OCI-LY1 (cell line): Measurements from ENCODE around the gene RNF114.

ENCODE experiments used
- H2AFZ ChIP-seq: fragments of 200-600 bp; sonication (generic), shearing (Covaris generic); 2 replicates; pipeline ENCODE4 v1.6.0; 2014; ENCODE audit warnings: antibody characterized with exemption, mild to moderate bottlenecking, low read length
- H3F3A ChIP-seq: fragments of 200-600 bp; sonication (generic), shearing (Covaris generic); 2 replicates; pipeline ENCODE4 v1.6.0; 2014; ENCODE audit warnings: mild to moderate bottlenecking, antibody characterized with exemption, low read length, moderate library complexity; ENCODE audit not compliant: insufficient read depth
- H3K27ac ChIP-seq: fragments of 200-600 bp; sonication (generic); 2 replicates; pipeline ENCODE4 v1.5.1; 2014; ENCODE audit warnings: low read length, mixed run types, mild to moderate bottlenecking, low read depth; ENCODE audit not compliant: poor library complexity, severe bottlenecking
- H3K27me3 ChIP-seq: fragments of 200-600 bp; sonication (generic); 2 replicates; pipeline ENCODE4 v1.6.0; 2014; ENCODE audit warnings: antibody characterized with exemption, mild to moderate bottlenecking, low read length, moderate library complexity; ENCODE audit not compliant: insufficient read depth
- H3K36me3 ChIP-seq: fragments of 200-600 bp; sonication (generic); 2 replicates; pipeline ENCODE4 v1.6.1; 2014; ENCODE audit warnings: mild to moderate bottlenecking, antibody characterized with exemption, low read length, moderate library complexity, mixed read lengths; ENCODE audit not compliant: insufficient read depth
- H3K4me1 ChIP-seq: fragments of 200-600 bp; sonication (generic); 2 replicates; pipeline ENCODE4 v1.5.1; 2014; ENCODE audit warnings: mild to moderate bottlenecking, low read length, moderate library complexity; ENCODE audit not compliant: insufficient read depth, severe bottlenecking
- H3K4me2 ChIP-seq: fragments of 200-600 bp; sonication (generic), shearing (Covaris generic); 2 replicates; pipeline ENCODE4 v1.6.1; 2014; ENCODE audit warnings: low read length
- H3K4me3 ChIP-seq: fragments of 200-600 bp; sonication (generic); 2 replicates; pipeline ENCODE4 v1.5.1; 2014; ENCODE audit warnings: low read length, low read depth, mild to moderate bottlenecking, mixed read lengths; ENCODE audit not compliant: poor library complexity, severe bottlenecking
- H3K79me2 ChIP-seq: fragments of 200-600 bp; shearing (Covaris generic); 2 replicates; pipeline ENCODE4 v1.6.1; 2016; ENCODE audit warnings: mixed run types, low read length, mixed read lengths; ENCODE audit not compliant: insufficient read depth
- H3K9ac ChIP-seq: fragments of 200-600 bp; sonication (generic), shearing (Covaris generic); 2 replicates; pipeline ENCODE4 v1.6.1; 2014; ENCODE audit warnings: mild to moderate bottlenecking, low read length, mixed read lengths
- H3K9me2 ChIP-seq: fragments of 200-600 bp; sonication (generic), shearing (Covaris generic); 2 replicates; pipeline ENCODE4 v1.6.1; 2014; ENCODE audit warnings: low read depth, mild to moderate bottlenecking, low read length, mixed read lengths
- H3K9me3 ChIP-seq: fragments of 200-600 bp; shearing (Covaris generic); 2 replicates; pipeline ENCODE4 v1.6.1; 2014; ENCODE audit warnings: low read length, mixed read lengths
- H4K20me1 ChIP-seq: fragments of 200-600 bp; sonication (generic), shearing (Covaris generic); 2 replicates; pipeline ENCODE4 v1.6.0; 2016; ENCODE audit warnings: mild to moderate bottlenecking, low read length; ENCODE audit not compliant: insufficient read depth
- EZH2 ChIP-seq: fragments of 200-600 bp; sonication (generic), shearing (Covaris generic); IDR thresholded peaks from 2 replicates; pipeline ENCODE4 v1.8.0; 2017; ENCODE audit warnings: borderline replicate concordance, mixed run types, mild to moderate bottlenecking, antibody characterized with exemption, low read length, moderate library complexity, mixed read lengths
- TF ChIP-seq, protein P1 (sequence below): fragments of 200-600 bp; sonication (generic), shearing (Covaris generic); IDR thresholded peaks from 2 replicates; pipeline ENCODE4 v1.5.1; 2017; ENCODE audit warnings: mild to moderate bottlenecking, antibody characterized with exemption, low read length, moderate library complexity, mixed read lengths

RNF114 gene

DNA sequence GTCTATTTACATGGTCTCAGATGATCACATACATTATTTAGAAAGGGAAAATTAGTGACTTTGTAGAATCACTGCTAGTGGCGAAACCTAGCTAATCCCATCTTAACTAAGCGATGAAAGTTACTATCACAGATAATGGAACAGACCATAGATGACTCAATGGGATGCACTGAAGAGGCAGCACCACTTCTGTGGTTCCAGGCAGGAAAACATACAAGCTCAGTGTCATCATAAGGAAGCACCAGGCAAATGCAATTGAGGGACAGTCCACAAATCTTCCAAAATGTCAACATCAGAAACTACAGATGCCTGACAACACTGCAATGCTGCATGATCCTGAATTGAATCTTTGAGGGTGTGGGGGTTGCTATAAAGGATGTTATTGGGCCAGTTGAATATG lies 30.7 kb downstream of the RNF114 start:
- Histone ChIP-seq H3K4me3 (no peak overlapping the region), H3F3A (no peaks in the 10 kb centered on the region), H3K4me2 (no peak overlapping the region), H3K9me3 (no peaks in the 10 kb centered on the region), H3K36me3 (no peaks in the 10 kb centered on the region; the same call in 1 of the 2 replicates), H3K79me2 (no peaks in the 10 kb centered on the region), H3K9ac (no peak overlapping the region), H2AFZ (no peak overlapping the region), H4K20me1 (no peaks in the 10 kb centered on the region), H3K27ac (no peak overlapping the region), H3K4me1 (no peaks in the 10 kb centered on the region), H3K9me2 (no peaks in the 10 kb centered on the region), H3K27me3 (no peaks in the 10 kb centered on the region)
- TF ChIP-seq, protein P1, sequence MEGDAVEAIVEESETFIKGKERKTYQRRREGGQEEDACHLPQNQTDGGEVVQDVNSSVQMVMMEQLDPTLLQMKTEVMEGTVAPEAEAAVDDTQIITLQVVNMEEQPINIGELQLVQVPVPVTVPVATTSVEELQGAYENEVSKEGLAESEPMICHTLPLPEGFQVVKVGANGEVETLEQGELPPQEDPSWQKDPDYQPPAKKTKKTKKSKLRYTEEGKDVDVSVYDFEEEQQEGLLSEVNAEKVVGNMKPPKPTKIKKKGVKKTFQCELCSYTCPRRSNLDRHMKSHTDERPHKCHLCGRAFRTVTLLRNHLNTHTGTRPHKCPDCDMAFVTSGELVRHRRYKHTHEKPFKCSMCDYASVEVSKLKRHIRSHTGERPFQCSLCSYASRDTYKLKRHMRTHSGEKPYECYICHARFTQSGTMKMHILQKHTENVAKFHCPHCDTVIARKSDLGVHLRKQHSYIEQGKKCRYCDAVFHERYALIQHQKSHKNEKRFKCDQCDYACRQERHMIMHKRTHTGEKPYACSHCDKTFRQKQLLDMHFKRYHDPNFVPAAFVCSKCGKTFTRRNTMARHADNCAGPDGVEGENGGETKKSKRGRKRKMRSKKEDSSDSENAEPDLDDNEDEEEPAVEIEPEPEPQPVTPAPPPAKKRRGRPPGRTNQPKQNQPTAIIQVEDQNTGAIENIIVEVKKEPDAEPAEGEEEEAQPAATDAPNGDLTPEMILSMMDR, result no peak
- TF ChIP-seq EZH2, result no peak

DNA sequence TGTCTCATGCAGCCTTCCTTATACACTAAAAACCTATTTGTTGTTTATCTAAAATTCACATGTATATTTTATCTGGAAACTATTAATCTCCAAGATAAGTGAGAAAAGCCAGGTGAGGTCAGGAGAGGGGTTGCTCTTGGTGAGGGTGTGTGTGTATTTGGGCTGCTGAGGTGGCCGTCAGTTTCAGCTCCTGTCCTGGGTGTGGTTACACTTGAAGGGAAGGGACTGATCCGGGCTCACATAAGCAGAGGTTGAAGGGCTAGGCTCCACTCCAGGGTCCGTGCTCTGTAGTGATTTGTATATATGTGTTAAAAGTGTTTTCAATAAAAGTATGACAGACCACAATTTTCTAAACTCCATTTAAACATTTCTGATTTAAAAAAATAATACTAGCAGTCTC lies 33.0 kb downstream of the RNF114 start:
- Histone ChIP-seq H3K4me1 (no peaks in the 10 kb centered on the region), H2AFZ (no peak overlapping the region), H3K9ac (no peak overlapping the region), H3K36me3 (no peaks in the 10 kb centered on the region; the same call in 1 of the 2 replicates), H3K4me2 (no peak overlapping the region), H3K4me3 (no peak overlapping the region), H3K27me3 (no peaks in the 10 kb centered on the region), H3K79me2 (no peaks in the 10 kb centered on the region), H3K27ac (no peak overlapping the region), H3K9me3 (no peaks in the 10 kb centered on the region), H3K9me2 (no peaks in the 10 kb centered on the region), H4K20me1 (no peaks in the 10 kb centered on the region), H3F3A (no peaks in the 10 kb centered on the region)
- TF ChIP-seq EZH2, result no peak
- TF ChIP-seq, protein P1, result no peak

- Histone ChIP-seq H3K9ac (no peak overlapping the region), H4K20me1 (no peaks in the 10 kb centered on the region), H3K27me3 (no peaks in the 10 kb centered on the region), H3K4me2 (no peak overlapping the region), H3K9me3 (no peaks in the 10 kb centered on the region), H3K27ac (no peak overlapping the region), H3F3A (no peaks in the 10 kb centered on the region), H3K36me3 (no peaks in the 10 kb centered on the region), H3K4me1 (no peaks in the 10 kb centered on the region), H3K9me2 (no peaks in the 10 kb centered on the region), H3K79me2 (no peaks in the 10 kb centered on the region), H3K4me3 (no peak overlapping the region), H2AFZ (no peak overlapping the region)
- no peak for TF ChIP-seq EZH2
- TF ChIP-seq, protein P1, result no peak
Observed at GRCh38 chr20:49969946-49970345, 33.7 kb downstream of the RNF114 start.
